GM18873 (cell line): ENCODE measurements around the gene DAZ2.
"Not testable (repeated sequence)": the region's sequence is repeated elsewhere in the genome, so short reads cannot be mapped to it uniquely, and the experiment has no call there.

Source experiments
- ATAC-seq: cut with Tn5 transposase; IDR thresholded peaks from one replicate; pipeline ENCODE4 v1.9.1; 2021; ENCODE audit warnings: mild to moderate bottlenecking, moderate library complexity, moderate number of reproducible peaks; ENCODE audit not compliant: unreplicated experiment, low FRiP score

DAZ2 gene, protein sequence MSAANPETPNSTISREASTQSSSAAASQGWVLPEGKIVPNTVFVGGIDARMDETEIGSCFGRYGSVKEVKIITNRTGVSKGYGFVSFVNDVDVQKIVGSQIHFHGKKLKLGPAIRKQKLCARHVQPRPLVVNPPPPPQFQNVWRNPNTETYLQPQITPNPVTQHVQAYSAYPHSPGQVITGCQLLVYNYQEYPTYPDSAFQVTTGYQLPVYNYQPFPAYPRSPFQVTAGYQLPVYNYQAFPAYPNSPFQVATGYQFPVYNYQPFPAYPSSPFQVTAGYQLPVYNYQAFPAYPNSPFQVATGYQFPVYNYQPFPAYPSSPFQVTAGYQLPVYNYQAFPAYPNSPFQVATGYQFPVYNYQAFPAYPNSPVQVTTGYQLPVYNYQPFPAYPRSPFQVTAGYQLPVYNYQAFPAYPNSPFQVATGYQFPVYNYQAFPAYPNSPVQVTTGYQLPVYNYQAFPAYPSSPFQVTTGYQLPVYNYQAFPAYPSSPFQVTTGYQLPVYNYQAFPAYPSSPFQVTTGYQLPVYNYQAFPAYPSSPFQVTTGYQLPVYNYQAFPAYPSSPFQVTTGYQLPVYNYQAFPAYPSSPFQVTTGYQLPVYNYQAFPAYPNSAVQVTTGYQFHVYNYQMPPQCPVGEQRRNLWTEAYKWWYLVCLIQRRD

DNA sequence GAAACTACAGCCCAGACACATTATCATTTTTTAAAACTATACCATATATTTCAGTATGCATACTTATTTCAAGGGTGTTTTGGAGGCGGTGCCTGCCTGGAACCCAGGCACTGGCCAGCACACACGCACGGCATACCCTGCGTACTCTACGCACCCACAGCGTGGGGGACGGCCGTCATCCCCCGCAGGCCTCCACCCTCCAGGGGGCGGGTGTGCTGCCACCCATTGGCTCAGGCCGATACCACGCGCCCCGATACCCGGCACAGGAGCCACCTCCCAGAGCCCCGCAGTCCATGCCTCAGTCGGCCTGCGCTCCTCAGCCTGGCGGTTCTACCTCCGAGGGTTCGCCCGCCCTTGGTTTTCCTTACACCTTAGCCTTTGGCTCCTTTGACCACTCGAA, at the start of gene DAZ2:
TSS of gene DAZ2 (plus strand) at position 301 of the 400 bp plus-strand sequence. CDS start 208 bp downstream, outside the sequence.
- not testable (repeated sequence) for ATAC-seq

DNA sequence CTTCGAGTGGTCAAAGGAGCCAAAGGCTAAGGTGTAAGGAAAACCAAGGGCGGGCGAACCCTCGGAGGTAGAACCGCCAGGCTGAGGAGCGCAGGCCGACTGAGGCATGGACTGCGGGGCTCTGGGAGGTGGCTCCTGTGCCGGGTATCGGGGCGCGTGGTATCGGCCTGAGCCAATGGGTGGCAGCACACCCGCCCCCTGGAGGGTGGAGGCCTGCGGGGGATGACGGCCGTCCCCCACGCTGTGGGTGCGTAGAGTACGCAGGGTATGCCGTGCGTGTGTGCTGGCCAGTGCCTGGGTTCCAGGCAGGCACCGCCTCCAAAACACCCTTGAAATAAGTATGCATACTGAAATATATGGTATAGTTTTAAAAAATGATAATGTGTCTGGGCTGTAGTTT, 20.4 kb upstream of the DAZ2 start, which contains the start of gene DAZ1:
TSS of gene DAZ1 (minus strand) at position 101 of the 400 bp plus-strand sequence. CDS start 208 bp downstream, outside the sequence.
- not testable (repeated sequence) for ATAC-seq

DNA sequence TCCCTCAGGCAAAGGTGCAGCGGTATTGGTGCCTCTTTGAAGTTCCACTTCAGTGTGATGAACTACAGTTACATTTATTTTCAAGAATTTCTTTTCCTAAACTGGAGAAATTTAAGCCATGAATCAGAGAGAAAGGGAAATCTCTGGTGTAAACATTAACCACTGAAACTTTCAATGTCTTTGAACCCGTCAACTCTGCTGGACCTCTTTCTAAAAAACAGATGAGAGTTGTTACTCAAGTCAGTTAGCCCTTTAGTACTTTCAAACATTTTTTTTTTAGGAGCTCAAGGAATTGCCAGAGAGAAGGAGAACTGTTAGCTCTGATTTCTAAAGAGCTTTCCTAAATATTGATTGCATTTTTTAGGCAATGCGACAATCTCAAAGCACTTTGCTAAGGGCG, 11.9 kb upstream of the DAZ2 start:
- not testable (repeated sequence) for ATAC-seq

DNA sequence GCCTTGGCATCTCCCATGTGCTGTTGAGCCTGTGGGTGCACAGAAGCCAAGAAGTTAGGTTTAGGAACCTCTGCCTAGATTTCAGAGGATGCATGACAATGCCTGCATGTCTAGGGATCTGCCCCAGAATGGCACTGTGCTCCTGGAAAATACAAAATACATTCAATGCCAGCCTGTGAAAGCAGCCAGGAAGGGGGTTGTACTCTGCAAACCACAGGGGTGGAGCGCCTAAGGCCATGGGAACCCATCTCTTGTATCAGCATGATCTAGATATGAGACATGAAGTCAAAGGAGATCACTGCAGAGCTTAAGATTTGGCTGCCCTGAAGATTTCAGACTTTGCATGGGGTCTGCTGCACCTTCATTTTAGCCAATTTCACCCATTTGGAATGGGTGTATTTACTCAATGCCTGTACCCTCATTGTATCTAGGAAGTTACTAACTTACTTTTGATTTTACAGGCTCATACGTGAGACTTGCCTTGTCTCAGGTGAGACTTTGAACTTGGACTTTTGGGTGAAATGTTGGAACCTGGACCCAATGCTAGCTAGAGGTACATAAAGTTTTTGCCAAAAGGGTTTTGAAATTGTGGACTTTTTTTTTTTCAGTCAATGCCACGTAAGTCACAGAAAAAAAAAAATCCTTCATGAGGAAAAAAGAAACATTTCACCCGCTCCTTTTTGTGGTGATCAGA, 9.4 kb upstream of the DAZ2 start:
- not testable (repeated sequence) for ATAC-seq

DNA sequence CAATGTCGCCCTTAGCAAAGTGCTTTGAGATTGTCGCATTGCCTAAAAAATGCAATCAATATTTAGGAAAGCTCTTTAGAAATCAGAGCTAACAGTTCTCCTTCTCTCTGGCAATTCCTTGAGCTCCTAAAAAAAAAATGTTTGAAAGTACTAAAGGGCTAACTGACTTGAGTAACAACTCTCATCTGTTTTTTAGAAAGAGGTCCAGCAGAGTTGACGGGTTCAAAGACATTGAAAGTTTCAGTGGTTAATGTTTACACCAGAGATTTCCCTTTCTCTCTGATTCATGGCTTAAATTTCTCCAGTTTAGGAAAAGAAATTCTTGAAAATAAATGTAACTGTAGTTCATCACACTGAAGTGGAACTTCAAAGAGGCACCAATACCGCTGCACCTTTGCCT, 8.7 kb upstream of the DAZ2 start:
- not testable (repeated sequence) for ATAC-seq
